ENCODE results near the gene GPR146.

GPR146 gene

GRCh38 chr7:1055491-1055955 is 11.2 kb downstream of the GPR146 start:
- H3K4me3 ChIP-seq (ENCODE audit: low read depth, low read length): no peak overlapping the region

GRCh38 chr7:1055956-1056784 is 11.8 kb downstream of the GPR146 start:
- no peak overlapping the region for H3K4me3 ChIP-seq (ENCODE audit: low read depth, low read length)
- TF ChIP-seq CTCF (IDR thresholded peaks at IDR 0.05; ENCODE audit: borderline replicate concordance, insufficient read depth, low read depth, low read length): no peak

More at GRCh38 chr7:1055491-1055955, 11.2 kb downstream of the GPR146 start:
- no peak for TF ChIP-seq CTCF (IDR thresholded peaks at IDR 0.05; ENCODE audit: borderline replicate concordance, insufficient read depth, low read depth, low read length)

GRCh38 chr7:1056785-1057410 is 12.6 kb downstream of the GPR146 start:
- no peak for TF ChIP-seq CTCF (IDR thresholded peaks at IDR 0.05; ENCODE audit: borderline replicate concordance, insufficient read depth, low read depth, low read length)
- no peak overlapping the region for H3K4me3 ChIP-seq (ENCODE audit: low read depth, low read length)

GRCh38 chr7:1057416-1058291 is 13.3 kb downstream of the GPR146 start:
- TF ChIP-seq CTCF (IDR thresholded peaks at IDR 0.05; ENCODE audit: borderline replicate concordance, insufficient read depth, low read depth, low read length): no peak
- H3K4me3 ChIP-seq (ENCODE audit: low read depth, low read length): no peak overlapping the region

- TF ChIP-seq CTCF (IDR thresholded peaks at IDR 0.05; ENCODE audit: borderline replicate concordance, insufficient read depth, low read depth, low read length): no peak
- H3K4me3 ChIP-seq (ENCODE audit: low read depth, low read length): no peak overlapping the region
These were observed 14.0 kb downstream of the GPR146 start for GRCh38 chr7:1058311-1058710.

GRCh38 chr7:1058821-1059199 is 14.5 kb downstream of the GPR146 start:
- TF ChIP-seq CTCF (IDR thresholded peaks at IDR 0.05; ENCODE audit: borderline replicate concordance, insufficient read depth, low read depth, low read length): no peak
- no peak overlapping the region for H3K4me3 ChIP-seq (ENCODE audit: low read depth, low read length)
